ENCODE data around the gene CXCL14.
A peak's percentile ranks its signal among the peaks of the same experiment; 100 is the strongest.

CXCL14 gene

GRCh38 chr5:135560858-135561257, 17.9 kb downstream of the CXCL14 start:
- no peaks in the 10 kb centered on the region for H3K9me3 ChIP-seq (ENCODE audit: severe bottlenecking)
- TF ChIP-seq, protein P1, sequence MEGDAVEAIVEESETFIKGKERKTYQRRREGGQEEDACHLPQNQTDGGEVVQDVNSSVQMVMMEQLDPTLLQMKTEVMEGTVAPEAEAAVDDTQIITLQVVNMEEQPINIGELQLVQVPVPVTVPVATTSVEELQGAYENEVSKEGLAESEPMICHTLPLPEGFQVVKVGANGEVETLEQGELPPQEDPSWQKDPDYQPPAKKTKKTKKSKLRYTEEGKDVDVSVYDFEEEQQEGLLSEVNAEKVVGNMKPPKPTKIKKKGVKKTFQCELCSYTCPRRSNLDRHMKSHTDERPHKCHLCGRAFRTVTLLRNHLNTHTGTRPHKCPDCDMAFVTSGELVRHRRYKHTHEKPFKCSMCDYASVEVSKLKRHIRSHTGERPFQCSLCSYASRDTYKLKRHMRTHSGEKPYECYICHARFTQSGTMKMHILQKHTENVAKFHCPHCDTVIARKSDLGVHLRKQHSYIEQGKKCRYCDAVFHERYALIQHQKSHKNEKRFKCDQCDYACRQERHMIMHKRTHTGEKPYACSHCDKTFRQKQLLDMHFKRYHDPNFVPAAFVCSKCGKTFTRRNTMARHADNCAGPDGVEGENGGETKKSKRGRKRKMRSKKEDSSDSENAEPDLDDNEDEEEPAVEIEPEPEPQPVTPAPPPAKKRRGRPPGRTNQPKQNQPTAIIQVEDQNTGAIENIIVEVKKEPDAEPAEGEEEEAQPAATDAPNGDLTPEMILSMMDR (IDR thresholded peaks at IDR 0.05; ENCODE audit: low read depth, low read length), result peak; percentile 93
- no peak overlapping the region for H3K4me3 ChIP-seq (ENCODE audit: low read depth, low read length)
- H3K36me3 ChIP-seq, result no peaks in the 10 kb centered on the region
- no peak overlapping the region for H3K27ac ChIP-seq
- H3K27me3 ChIP-seq (ENCODE audit: insufficient read depth, low read depth, severe bottlenecking), result no peaks in the 10 kb centered on the region
- DNase-seq, result peak; percentile 81

GRCh38 chr5:135559354-135559753, 19.4 kb downstream of the CXCL14 start:
- Histone ChIP-seq H3K27ac (no peak overlapping the region), H3K9me3 (ENCODE audit: severe bottlenecking) (no peaks in the 10 kb centered on the region), H3K36me3 (no peaks in the 10 kb centered on the region), H3K4me3 (ENCODE audit: low read depth, low read length) (no peak overlapping the region), H3K27me3 (ENCODE audit: insufficient read depth, low read depth, severe bottlenecking) (no peaks in the 10 kb centered on the region)
- TF ChIP-seq, protein P1 (IDR thresholded peaks at IDR 0.05; ENCODE audit: low read depth, low read length), result no peak
- DNase-seq, result no peak

GRCh38 chr5:135557076-135557838, 21.5 kb downstream of the CXCL14 start:
- Histone ChIP-seq H3K9me3 (ENCODE audit: severe bottlenecking) (no peaks in the 10 kb centered on the region), H3K27me3 (ENCODE audit: insufficient read depth, low read depth, severe bottlenecking) (no peaks in the 10 kb centered on the region), H3K36me3 (no peaks in the 10 kb centered on the region), H3K4me3 (ENCODE audit: low read depth, low read length) (no peak overlapping the region), H3K27ac (no peak overlapping the region)
- DNase-seq, result no peak
- TF ChIP-seq, protein P1 (IDR thresholded peaks at IDR 0.05; ENCODE audit: low read depth, low read length), result no peak

DNA sequence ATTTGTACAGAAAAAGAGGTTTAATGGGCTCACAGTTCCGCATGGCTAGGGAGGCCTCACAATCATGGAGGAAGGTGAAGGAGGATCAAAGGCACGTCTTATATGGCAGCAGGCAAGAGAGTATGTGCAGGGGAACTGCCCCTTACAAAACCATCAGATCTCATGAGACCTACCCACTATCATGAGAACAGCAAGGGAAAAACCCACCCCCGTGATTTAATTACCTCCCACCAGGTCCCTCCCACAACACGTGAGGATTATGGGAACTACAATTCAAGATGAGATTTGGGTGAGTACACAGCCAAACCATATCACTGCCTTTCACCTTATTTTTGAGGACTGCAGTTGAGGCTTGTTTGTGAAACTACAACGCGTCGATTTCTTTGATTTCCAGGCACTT, 22.2 kb downstream of the CXCL14 start:
- H3K27ac ChIP-seq, result no peak overlapping the region
- DNase-seq, result no peak
- no peak overlapping the region for H3K4me3 ChIP-seq (ENCODE audit: low read depth, low read length)
- H3K27me3 ChIP-seq (ENCODE audit: insufficient read depth, low read depth, severe bottlenecking), result no peaks in the 10 kb centered on the region
- TF ChIP-seq, protein P1 (IDR thresholded peaks at IDR 0.05; ENCODE audit: low read depth, low read length), result no peak
- no peaks in the 10 kb centered on the region for H3K36me3 ChIP-seq
- no peaks in the 10 kb centered on the region for H3K9me3 ChIP-seq (ENCODE audit: severe bottlenecking)

DNA sequence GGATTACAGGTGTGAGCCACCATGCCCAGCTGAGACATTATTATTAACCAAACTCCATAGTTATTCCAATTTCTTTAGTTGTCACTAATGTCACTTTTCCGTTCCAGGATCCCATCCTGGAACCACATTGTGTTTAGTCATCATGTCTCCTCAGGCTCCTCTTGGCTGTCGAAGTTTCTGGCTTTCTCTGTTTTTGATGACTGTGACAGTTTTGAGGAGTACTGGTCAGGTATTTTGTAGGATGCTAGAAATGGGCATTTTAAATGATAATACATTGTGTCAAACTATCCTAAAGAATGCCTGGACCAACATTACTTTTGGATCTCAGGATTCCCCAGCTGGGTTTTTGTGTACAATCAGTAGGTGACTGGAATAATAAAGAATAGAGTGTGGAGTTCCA, 23.3 kb downstream of the CXCL14 start:
- H3K27me3 ChIP-seq (ENCODE audit: insufficient read depth, low read depth, severe bottlenecking), result no peaks in the 10 kb centered on the region
- DNase-seq, result no peak
- H3K9me3 ChIP-seq (ENCODE audit: severe bottlenecking), result no peaks in the 10 kb centered on the region
- H3K27ac ChIP-seq, result no peak overlapping the region
- TF ChIP-seq, protein P1 (IDR thresholded peaks at IDR 0.05; ENCODE audit: low read depth, low read length), result no peak
- H3K4me3 ChIP-seq (ENCODE audit: low read depth, low read length), result no peak overlapping the region
- H3K36me3 ChIP-seq, result no peaks in the 10 kb centered on the region
